Esophagus squamous epithelium (tissue), 5 donors: Measurements from ENCODE around the gene NELL1. TPM values are rescaled to one million over a fixed set of nuclear protein-coding genes. Genes with fewer than 3 reads are reported as not detected.

Source experiments
- DNase-seq: peaks from one replicate; lab custom pipeline; 2025; lab: John Stamatoyannopoulos, UW
- H3K27ac ChIP-seq, 4 donors: fragments of 200-600 bp; sonication (generic); one replicate each; pipeline ENCODE4 v1.5.1; 2016 to 2019; ENCODE audit warnings: mild to moderate bottlenecking in 1 of 4
- H3K27me3 ChIP-seq, 4 donors: fragments of 200-600 bp; sonication (generic); 1 replicate in 3 of 4; 2 replicates in 1 of 4; pipeline versions ENCODE4 v1.5.1 to v1.6.0; 2017 to 2021; ENCODE audit warnings: antibody characterized with exemption in 1 of 4
- H3K36me3 ChIP-seq, 3 donors: fragments of 200-600 bp; sonication (generic); one replicate each; pipeline ENCODE4 v1.5.1; 2016 to 2019
- H3K4me1 ChIP-seq, 3 donors: fragments of 200-600 bp; sonication (generic); one replicate each; pipeline ENCODE4 v1.5.1; 2017 to 2019
- H3K4me3 ChIP-seq, 4 donors: fragments of 200-600 bp; sonication (generic); 1 replicate in 3 of 4; 2 replicates in 1 of 4; pipeline ENCODE4 v1.5.1; 2016 to 2019; ENCODE audit warnings: mild to moderate bottlenecking in 2 of 4, moderate library complexity in 1 of 4
- H3K9me3 ChIP-seq, 3 donors: fragments of 200-600 bp; sonication (generic); one replicate each; pipeline ENCODE4 v1.5.1; 2016 to 2019
- CTCF ChIP-seq, 6 experiments: fragments of 450-650 bp in 4 of 6; fragments of 200-600 bp in 2 of 6; sonication (generic) in 2 of 6; IDR thresholded peaks; one replicate each; pipeline ENCODE4 v1.5.1; 2016 to 2019; ENCODE audit warnings: antibody characterized with exemption in 6 of 6, mild to moderate bottlenecking in 4 of 6, moderate library complexity in 4 of 6
- POLR2A ChIP-seq, 4 donors: fragments of 450-650 bp; IDR thresholded peaks; one replicate each; pipeline ENCODE4 v1.6.1; 2017; ENCODE audit warnings: antibody characterized with exemption in 4 of 4, mild to moderate bottlenecking in 4 of 4, moderate library complexity in 3 of 4
- WGBS, 2 donors: methylation state at CpG; one replicate each; pipeline ENCODE4 v1.1.5; 2018; 5-methylcytosine and 5-hydroxymethylcytosine counted together
- intact Hi-C: fragments of 100-400 bp; cut with DNase I; formaldehyde crosslinking; loops from one replicate; pipeline ENCODE4 v1.15.0; 2022
- total RNA-seq, 4 donors: library from RNA; depleted of rRNA; stranded (reverse); fragments of >200 nt; gene quantifications; one replicate each; pipeline ENCODE4 v1.1.0, GENCODE V29; 2016
- donor health status: DM: yes; HTN: yes; CAD: no.

Gene NELL1
- total RNA-seq, 4 donors from 2014 or later, result 1.5 TPM; not detected in 3

GRCh38 chr11:21316591-21316990 lies 647.2 kb downstream of the NELL1 start:
- no peaks in the 10 kb centered on the region for H3K27me3 ChIP-seq
- DNase-seq, result no peak
- no peak overlapping the region for H3K4me3 ChIP-seq
- no peak overlapping the region for H3K27ac ChIP-seq
- WGBS, 2 donors, result 14 to 18% methylated on average over 1 of the region's 1 CpG
- TF ChIP-seq CTCF (IDR thresholded peaks at IDR 0.05) (no peak), POLR2A (IDR thresholded peaks at IDR 0.05) (no peak)
- no peaks in the 10 kb centered on the region for H3K4me1 ChIP-seq
- no peaks in the 10 kb centered on the region for H3K36me3 ChIP-seq
- no peaks in the 10 kb centered on the region for H3K9me3 ChIP-seq
- intact Hi-C loops, result no loop called here

GRCh38 chr11:21321072-21321471 lies 651.7 kb downstream of the NELL1 start:
- H3K4me1 ChIP-seq, result no peaks in the 10 kb centered on the region
- H3K4me3 ChIP-seq, result no peak overlapping the region
- no peak for DNase-seq
- intact Hi-C loops, result no loop called here
- 90 to 94% methylated on average over 2 of the region's 2 CpGs for WGBS, 2 donors
- H3K27ac ChIP-seq, result no peak overlapping the region
- H3K9me3 ChIP-seq, result no peaks in the 10 kb centered on the region
- no peaks in the 10 kb centered on the region for H3K36me3 ChIP-seq
- TF ChIP-seq CTCF (IDR thresholded peaks at IDR 0.05) (no peak), POLR2A (IDR thresholded peaks at IDR 0.05) (no peak)
- no peaks in the 10 kb centered on the region for H3K27me3 ChIP-seq

GRCh38 chr11:21321530-21321929 lies 652.1 kb downstream of the NELL1 start:
- Histone ChIP-seq H3K4me3 (no peak overlapping the region), H3K4me1 (no peaks in the 10 kb centered on the region), H3K27ac (no peak overlapping the region), H3K9me3 (no peaks in the 10 kb centered on the region), H3K36me3 (no peaks in the 10 kb centered on the region), H3K27me3 (no peaks in the 10 kb centered on the region)
- no peak for TF ChIP-seq POLR2A (IDR thresholded peaks at IDR 0.05)
- no peak for TF ChIP-seq CTCF (IDR thresholded peaks at IDR 0.05)
- 48 to 87% methylated on average over 1 of the region's 1 CpG for WGBS, 2 donors
- intact Hi-C loops, result no loop called here
- no peak for DNase-seq

- H3K36me3 ChIP-seq, result no peaks in the 10 kb centered on the region
- no peak overlapping the region for H3K4me3 ChIP-seq
- H3K27ac ChIP-seq, result no peak overlapping the region
- TF ChIP-seq POLR2A (IDR thresholded peaks at IDR 0.05) (no peak), CTCF (IDR thresholded peaks at IDR 0.05) (no peak)
- H3K27me3 ChIP-seq, result no peaks in the 10 kb centered on the region
- no peaks in the 10 kb centered on the region for H3K4me1 ChIP-seq
- H3K9me3 ChIP-seq, result no peaks in the 10 kb centered on the region
- WGBS, 2 donors, result 78 to 79% methylated on average over 2 of the region's 2 CpGs
- intact Hi-C loops, result no loop called here
- no peak for DNase-seq
Observed at GRCh38 chr11:21323617-21324016, 654.2 kb downstream of the NELL1 start.

GRCh38 chr11:21343204-21343603 lies 673.8 kb downstream of the NELL1 start:
- no peak overlapping the region for H3K27ac ChIP-seq
- H3K4me1 ChIP-seq, result no peaks in the 10 kb centered on the region
- no peak for TF ChIP-seq CTCF (IDR thresholded peaks at IDR 0.05)
- TF ChIP-seq POLR2A (IDR thresholded peaks at IDR 0.05), result no peak
- intact Hi-C loops, result no loop called here
- no peaks in the 10 kb centered on the region for H3K36me3 ChIP-seq
- 3 to 10% methylated on average over 2 of the region's 2 CpGs for WGBS, 2 donors
- peaks cover 0 to 3% (median 0%) of the 10 kb centered on the region in 4 donors for H3K27me3 ChIP-seq
- no peak overlapping the region for H3K4me3 ChIP-seq
- H3K9me3 ChIP-seq, result no peaks in the 10 kb centered on the region
- no peak for DNase-seq
